OCI-LY3 (cell line): ENCODE results near the gene KIAA1328.

Source experiments
- H2AFZ ChIP-seq: fragments of 200-600, 300-600 bp; shearing (Covaris generic); 2 replicates; pipeline ENCODE4 v1.6.0; 2014; ENCODE audit warnings: antibody characterized with exemption, low read depth, low read length
- H3K27ac ChIP-seq: fragments of 200-600, 300-600 bp; sonication (generic); 2 replicates; pipeline ENCODE4 v1.5.1; 2014; ENCODE audit warnings: mild to moderate bottlenecking, low read length, moderate library complexity, mixed read lengths
- H3K27me3 ChIP-seq: fragments of 200-600, 300-600 bp; sonication (generic); 2 replicates; pipeline ENCODE4 v1.6.1; 2014; ENCODE audit warnings: low read depth, low read length, mixed read lengths
- H3K36me3 ChIP-seq: fragments of 200-600, 300-600 bp; sonication (generic); replicated peaks from 2 replicates; pipeline ENCODE3; 2014; ENCODE audit warnings: low read depth, low read length, mixed read lengths
- H3K4me1 ChIP-seq: fragments of 300-600, 200-600 bp; sonication (generic); 2 replicates; pipeline ENCODE4 v1.6.1; 2014; ENCODE audit warnings: low read length, mixed read lengths
- H3K4me2 ChIP-seq: fragments of 200-600, 300-600 bp; sonication (generic); 2 replicates; pipeline ENCODE4 v1.6.1; 2014; ENCODE audit warnings: low read length, mixed read lengths
- H3K4me3 ChIP-seq: fragments of 300-600, 200-600 bp; sonication (generic); 2 replicates; pipeline ENCODE4 v1.5.1; 2014; ENCODE audit warnings: antibody characterized with exemption, mild to moderate bottlenecking, low read length, moderate library complexity
- H3K79me2 ChIP-seq: fragments of 300-600, 200-600 bp; shearing (Covaris generic); 2 replicates; pipeline ENCODE4 v1.6.1; 2014; ENCODE audit warnings: mild to moderate bottlenecking, low read length, mixed read lengths
- H3K9ac ChIP-seq: fragments of 300-600, 200-600 bp; shearing (Covaris generic); 2 replicates; pipeline ENCODE4 v1.6.0; 2014; ENCODE audit warnings: mild to moderate bottlenecking, low read length, moderate library complexity
- H3K9me3 ChIP-seq: fragments of 200-600, 300-600 bp; shearing (Covaris generic); 2 replicates; pipeline ENCODE4 v1.6.1; 2014; ENCODE audit warnings: low read length, mixed read lengths; ENCODE audit not compliant: insufficient read depth
- H4K20me1 ChIP-seq: fragments of 200-600, 300-600 bp; sonication (generic); 2 replicates; pipeline ENCODE4 v1.6.1; 2016; ENCODE audit warnings: low read length, mixed read lengths; ENCODE audit not compliant: insufficient read depth
- CTCF ChIP-seq: fragments of 200-600, 300-600 bp; sonication (generic); IDR thresholded peaks from 2 replicates; pipeline ENCODE4 v1.5.1; 2014; ENCODE audit warnings: antibody characterized with exemption, low read length, low read depth
- EZH2phosphoT487 ChIP-seq: fragments of 200-600 bp; shearing (Covaris generic); IDR thresholded peaks from 2 replicates; pipeline ENCODE4 v1.6.1; 2018; ENCODE audit warnings: antibody characterized with exemption, mixed run types, low read depth

KIAA1328 gene

GRCh38 chr18:37270038-37270665, 441.2 kb downstream of the KIAA1328 start:
- H3K27me3 ChIP-seq, result no peaks in the 10 kb centered on the region
- H3K4me1 ChIP-seq, result no peaks in the 10 kb centered on the region
- no peak overlapping the region for H3K27ac ChIP-seq
- no peak overlapping the region for H3K4me3 ChIP-seq
- no peak overlapping the region for H2AFZ ChIP-seq
- no peaks in the 10 kb centered on the region for H3K79me2 ChIP-seq
- H3K9ac ChIP-seq, result no peak overlapping the region
- no peak for TF ChIP-seq EZH2phosphoT487
- no peak for TF ChIP-seq CTCF
- H3K36me3 ChIP-seq, result no peaks in the 10 kb centered on the region
- H3K9me3 ChIP-seq, result no peaks in the 10 kb centered on the region
- peaks cover 13% of the 10 kb centered on the region; the same call in 1 of the 2 replicates for H4K20me1 ChIP-seq
- H3K4me2 ChIP-seq, result no peak overlapping the region

GRCh38 chr18:37270666-37271052, 441.7 kb downstream of the KIAA1328 start:
- no peak overlapping the region for H3K9ac ChIP-seq
- H3K9me3 ChIP-seq, result no peaks in the 10 kb centered on the region
- TF ChIP-seq CTCF, result no peak
- TF ChIP-seq EZH2phosphoT487, result no peak
- H3K79me2 ChIP-seq, result no peaks in the 10 kb centered on the region
- H4K20me1 ChIP-seq, result peaks cover 13% of the 10 kb centered on the region; the same call in 1 of the 2 replicates
- no peak overlapping the region for H2AFZ ChIP-seq
- no peak overlapping the region for H3K4me2 ChIP-seq
- H3K4me3 ChIP-seq, result no peak overlapping the region
- no peaks in the 10 kb centered on the region for H3K27me3 ChIP-seq
- no peaks in the 10 kb centered on the region for H3K4me1 ChIP-seq
- H3K36me3 ChIP-seq, result no peaks in the 10 kb centered on the region
- no peak overlapping the region for H3K27ac ChIP-seq

GRCh38 chr18:37272226-37272625, 443.3 kb downstream of the KIAA1328 start:
- no peaks in the 10 kb centered on the region for H3K27me3 ChIP-seq
- H3K79me2 ChIP-seq, result no peaks in the 10 kb centered on the region
- TF ChIP-seq CTCF (no peak), EZH2phosphoT487 (no peak)

GRCh38 chr18:37272841-37273240, 443.9 kb downstream of the KIAA1328 start:
- Histone ChIP-seq H4K20me1 (peaks cover 13% of the 10 kb centered on the region; the same call in 1 of the 2 replicates), H3K9me3 (no peaks in the 10 kb centered on the region), H3K4me1 (no peaks in the 10 kb centered on the region), H3K4me3 (no peak overlapping the region), H3K79me2 (no peaks in the 10 kb centered on the region), H3K27ac (no peak overlapping the region), H3K9ac (no peak overlapping the region), H3K4me2 (no peak overlapping the region), H2AFZ (no peak overlapping the region), H3K27me3 (no peaks in the 10 kb centered on the region), H3K36me3 (no peaks in the 10 kb centered on the region)
- TF ChIP-seq CTCF, result no peak
- TF ChIP-seq EZH2phosphoT487, result no peak

More at GRCh38 chr18:37272226-37272625, 443.3 kb downstream of the KIAA1328 start:
- H3K4me2 ChIP-seq, result no peak overlapping the region
- H3K4me3 ChIP-seq, result no peak overlapping the region
- no peaks in the 10 kb centered on the region for H3K4me1 ChIP-seq
- no peaks in the 10 kb centered on the region for H3K36me3 ChIP-seq
- H2AFZ ChIP-seq, result no peak overlapping the region
- H3K27ac ChIP-seq, result no peak overlapping the region
- no peak overlapping the region for H3K9ac ChIP-seq
- peaks cover 13% of the 10 kb centered on the region; the same call in 1 of the 2 replicates for H4K20me1 ChIP-seq
- H3K9me3 ChIP-seq, result no peaks in the 10 kb centered on the region
